Activated CD8-positive, alpha-beta T cell treated with anti-CD3 and anti-CD28 coated beads for 36 hours (primary cell): Measurements from ENCODE around the gene FBLIM1. TPM values are rescaled to one million over a fixed set of nuclear protein-coding genes. Genes with fewer than 3 reads are reported as not detected.
A peak's percentile ranks its signal among the peaks of the same experiment; 100 is the strongest.

ENCODE experiments used
- ATAC-seq: fragments of 200-7000 bp; cut with Tn5 transposase; one replicate; pipeline ENCODE4 v1.10.0; 2021; ENCODE audit warnings: mild to moderate bottlenecking, moderate library complexity
- CTCF ChIA-PET: fragments of 350-600 bp; sonication (Branson Sonifier 250); formaldehyde crosslinking; loops from one replicate; lab custom pipeline; 2021; ENCODE audit warnings: antibody characterized with exemption; lab: Charles Lee
- POLR2A ChIA-PET: fragments of 350-600 bp; sonication (Branson Sonifier 250); formaldehyde crosslinking; loops from one replicate; lab custom pipeline; 2021; ENCODE audit warnings: antibody characterized with exemption; lab: Charles Lee
- DNase-seq: peaks from one replicate; pipeline ENCODE4 v3.0.0-alpha.2; 2020
- H3K27ac Mint-ChIP-seq: one replicate; pipeline ENCODE4 v1.8.0; 2021; ENCODE audit warnings: mild to moderate bottlenecking, mixed read lengths
- H3K27me3 Mint-ChIP-seq: one replicate; pipeline ENCODE4 v1.8.0; 2021; ENCODE audit warnings: mixed read lengths
- H3K36me3 Mint-ChIP-seq: one replicate; pipeline ENCODE4 v1.8.0; 2021; ENCODE audit warnings: low read depth, mixed read lengths
- H3K4me1 Mint-ChIP-seq: one replicate; pipeline ENCODE4 v1.8.0; 2021; ENCODE audit warnings: low read depth, mixed read lengths
- H3K4me3 Mint-ChIP-seq: one replicate; pipeline ENCODE4 v1.8.0; 2021; ENCODE audit warnings: mild to moderate bottlenecking, moderate library complexity, mixed read lengths
- H3K9me3 Mint-ChIP-seq: one replicate; pipeline ENCODE4 v1.8.0; 2021; ENCODE audit warnings: mixed read lengths
- intact Hi-C: fragments of 100-400 bp; cut with micrococcal nuclease; formaldehyde crosslinking; loops from one replicate; pipeline ENCODE4 v1.10.0; 2022
- total RNA-seq, 2 experiments: library from RNA; stranded (reverse); gene quantifications; one replicate each; pipeline ENCODE4 v1.2.3, GENCODE V29; 2021
- TF ChIP-seq, protein P1 (sequence below): fragments of 200-600 bp; IDR thresholded peaks from one replicate; pipeline ENCODE4 v1.8.0; 2022; ENCODE audit warnings: antibody characterized with exemption, mild to moderate bottlenecking

Gene FBLIM1
- total RNA-seq, 2 experiments from 2014 or later, result not detected

DNA sequence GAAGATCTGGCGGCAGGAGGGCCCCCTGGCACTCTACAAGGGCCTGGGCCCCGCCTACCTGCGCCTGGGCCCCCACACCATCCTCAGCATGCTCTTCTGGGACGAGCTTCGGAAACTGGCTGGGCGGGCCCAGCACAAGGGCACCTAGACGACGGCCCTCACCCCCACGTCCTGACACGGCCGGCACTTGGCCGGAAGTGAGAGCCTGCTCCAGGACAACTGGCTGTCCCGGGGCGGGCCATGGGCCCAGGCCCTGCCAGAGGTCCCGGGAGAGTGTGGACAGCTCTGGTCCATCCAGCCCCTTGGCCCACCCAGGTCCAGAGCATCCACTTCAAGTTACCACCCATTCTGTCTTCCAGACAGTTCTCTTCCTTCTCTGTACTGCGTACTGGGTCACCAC lies 19.3 kb upstream of the FBLIM1 start:
- no peak overlapping the region for H3K4me3 Mint-ChIP-seq
- POLR2A ChIA-PET, result interaction anchor here (0.6 kb wide), 1 partner anchor 140 kb away, joined by 3 read pairs; no protein-coding TSS in a partner anchor

DNA sequence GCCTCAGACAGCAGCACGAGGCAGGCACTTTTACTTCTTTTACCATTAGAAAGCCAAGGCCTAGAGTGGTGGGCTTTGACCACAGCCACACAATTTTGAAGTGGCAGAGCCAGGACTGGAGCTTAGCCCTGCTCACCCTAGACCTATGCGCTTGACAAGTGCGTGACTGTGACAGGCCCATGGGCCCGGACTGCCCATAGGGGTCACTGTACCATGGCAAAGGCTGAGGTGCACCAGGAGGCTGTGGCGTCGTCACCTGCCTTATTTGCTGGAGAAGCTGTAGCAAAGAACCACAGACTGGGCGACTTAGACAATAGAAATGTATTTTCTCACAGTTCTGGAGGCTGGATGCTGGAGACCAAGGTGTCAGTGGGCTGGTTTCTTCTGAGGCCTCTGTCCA lies 18.9 kb upstream of the FBLIM1 start:
- intact Hi-C loops, result loop anchor here (10.0 kb wide), 1 partner anchor 145 kb away; no protein-coding TSS in a partner anchor
- TF ChIP-seq, protein P1, sequence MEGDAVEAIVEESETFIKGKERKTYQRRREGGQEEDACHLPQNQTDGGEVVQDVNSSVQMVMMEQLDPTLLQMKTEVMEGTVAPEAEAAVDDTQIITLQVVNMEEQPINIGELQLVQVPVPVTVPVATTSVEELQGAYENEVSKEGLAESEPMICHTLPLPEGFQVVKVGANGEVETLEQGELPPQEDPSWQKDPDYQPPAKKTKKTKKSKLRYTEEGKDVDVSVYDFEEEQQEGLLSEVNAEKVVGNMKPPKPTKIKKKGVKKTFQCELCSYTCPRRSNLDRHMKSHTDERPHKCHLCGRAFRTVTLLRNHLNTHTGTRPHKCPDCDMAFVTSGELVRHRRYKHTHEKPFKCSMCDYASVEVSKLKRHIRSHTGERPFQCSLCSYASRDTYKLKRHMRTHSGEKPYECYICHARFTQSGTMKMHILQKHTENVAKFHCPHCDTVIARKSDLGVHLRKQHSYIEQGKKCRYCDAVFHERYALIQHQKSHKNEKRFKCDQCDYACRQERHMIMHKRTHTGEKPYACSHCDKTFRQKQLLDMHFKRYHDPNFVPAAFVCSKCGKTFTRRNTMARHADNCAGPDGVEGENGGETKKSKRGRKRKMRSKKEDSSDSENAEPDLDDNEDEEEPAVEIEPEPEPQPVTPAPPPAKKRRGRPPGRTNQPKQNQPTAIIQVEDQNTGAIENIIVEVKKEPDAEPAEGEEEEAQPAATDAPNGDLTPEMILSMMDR, result no peak
- no peaks in the 10 kb centered on the region for H3K36me3 Mint-ChIP-seq
- ChIA-PET CTCF (interaction anchor here (0.8 to 2.0 kb wide), 3 partner anchors 9 to 52 kb away, joined by 3 to 5 read pairs (median 4); no protein-coding TSS in a partner anchor), POLR2A (no interaction called here)
- peaks cover 6% of the 10 kb centered on the region for H3K4me1 Mint-ChIP-seq
- H3K27me3 Mint-ChIP-seq, result no peaks in the 10 kb centered on the region
- H3K9me3 Mint-ChIP-seq, result no peaks in the 10 kb centered on the region
- H3K4me3 Mint-ChIP-seq, result no peak overlapping the region
- ATAC-seq (no peak), DNase-seq (peak; percentile 9)
- H3K27ac Mint-ChIP-seq, result no peak overlapping the region

More for the DNA sequence above, 19.3 kb upstream of the FBLIM1 start:
- intact Hi-C loops, result no loop called here
- Mint-ChIP-seq H3K27ac (no peak overlapping the region), H3K36me3 (no peaks in the 10 kb centered on the region), H3K9me3 (no peaks in the 10 kb centered on the region), H3K4me1 (peaks cover 6% of the 10 kb centered on the region), H3K27me3 (no peaks in the 10 kb centered on the region)
- no peak for DNase-seq
- TF ChIP-seq, protein P1, result no peak
- ATAC-seq, result no peak
- CTCF ChIA-PET, result interaction anchor here (1.6 kb wide), 1 partner anchor 52 kb away, joined by 4 read pairs; no protein-coding TSS in a partner anchor

GRCh38 chr1:15740924-15741850 lies 17.4 kb upstream of the FBLIM1 start:
- no peak overlapping the region for H3K4me3 Mint-ChIP-seq
- no peak overlapping the region for H3K27ac Mint-ChIP-seq
- DNase-seq (peak; percentile 84), ATAC-seq (peak; percentile 97)
- ChIA-PET CTCF (interaction anchor here (0.6 to 2.0 kb wide), 13 partner anchors 11 to 214 kb away, joined by 3 to 8 read pairs (median 3); partner anchors contain the start of gene DNAJC16), POLR2A (no interaction called here)
- H3K27me3 Mint-ChIP-seq, result no peaks in the 10 kb centered on the region
- H3K9me3 Mint-ChIP-seq, result no peaks in the 10 kb centered on the region
- no peaks in the 10 kb centered on the region for H3K36me3 Mint-ChIP-seq
- intact Hi-C loops, result loop anchor here (10.0 kb wide), 1 partner anchor 146 kb away; no protein-coding TSS in a partner anchor
- TF ChIP-seq, protein P1, result peak; percentile 88
- H3K4me1 Mint-ChIP-seq, result peaks cover 6% of the 10 kb centered on the region

- H3K27ac Mint-ChIP-seq, result no peak within 1 kb of the TSS
- no peaks in the 10 kb centered on the region for H3K27me3 Mint-ChIP-seq
- no peaks in the 10 kb centered on the region for H3K9me3 Mint-ChIP-seq
- ChIA-PET POLR2A (no interaction called here), CTCF (interaction anchor here (1.2 kb wide), 1 partner anchor 149 kb away, joined by 3 read pairs; no protein-coding TSS in a partner anchor)
- H3K36me3 Mint-ChIP-seq, result no peaks in the 10 kb centered on the region
- ATAC-seq (no peak), DNase-seq (no peak)
- TF ChIP-seq, protein P1, result no peak
- peaks cover 6% of the 10 kb centered on the region for H3K4me1 Mint-ChIP-seq
- intact Hi-C loops, result loop anchor here (10.0 kb wide), 1 partner anchor 148 kb away; no protein-coding TSS in a partner anchor
- H3K4me3 Mint-ChIP-seq, result no peak within 1 kb of the TSS
Measured at GRCh38 chr1:15742339-15742801, 16.2 kb upstream of the FBLIM1 start, which contains the start of gene TMEM82. TSS of gene TMEM82 (plus strand) at chr1:15742499. CDS start at chr1:15742560, 61 bp downstream.
